HepG2 (cell line): ENCODE data around the gene PDGFRB. TPM values are rescaled to one million over a fixed set of nuclear protein-coding genes. Genes with fewer than 3 reads are reported as not detected.

Experiments
- FLYWCH1 ChIP-seq: sonication (generic); formaldehyde crosslinking; IDR thresholded peaks from 2 replicates; pipeline ENCODE4 v1.8.1; 2023; ENCODE audit warnings: mild to moderate bottlenecking, missing genetic modification reagents
- HIC2 ChIP-seq: sonication (generic); formaldehyde crosslinking; IDR thresholded peaks from 2 replicates; pipeline ENCODE4 v1.9.0; 2022; ENCODE audit warnings: low read depth, missing genetic modification reagents
- HMG20B ChIP-seq: conservative IDR thresholded peaks from 2 replicates; pipeline ENCODE4 v1.6.1; 2016; ENCODE audit warnings: missing genetic modification reagents, missing compliant biosample characterization
- HNF4A ChIP-seq: sonication (generic); formaldehyde crosslinking; IDR thresholded peaks from 2 replicates; pipeline ENCODE4 v1.4.0; 2020; ENCODE audit warnings: missing genetic modification reagents
- KLF12 ChIP-seq: sonication (generic); formaldehyde crosslinking; IDR thresholded peaks from 2 replicates; pipeline ENCODE4 v1.4.0; 2020; ENCODE audit warnings: missing genetic modification reagents, borderline replicate concordance
- POLR2A ChIP-seq, 2 experiments: IDR thresholded peaks; 2 replicates each; pipeline ENCODE4 v1.6.1; 2011; ENCODE audit warnings: low read depth in 2 of 2, low read length in 2 of 2, mild to moderate bottlenecking in 1 of 2, moderate library complexity in 1 of 2; ENCODE audit not compliant: insufficient read depth in 1 of 2
- POLR2AphosphoS2 ChIP-seq: IDR thresholded peaks from 2 replicates; pipeline ENCODE4 v1.6.1; 2011; ENCODE audit warnings: low read depth, low read length, improper control_type of control experiment
- RBFOX2 ChIP-seq: fragments of 200-400 bp; formaldehyde crosslinking; IDR thresholded peaks from 2 replicates; pipeline ENCODE4 v1.6.1; 2017; ENCODE audit warnings: low read depth, mild to moderate bottlenecking, low read length
- RFX3 ChIP-seq: IDR thresholded peaks from 2 replicates; pipeline ENCODE4 v1.6.1; 2016; ENCODE audit warnings: missing biosample characterization, missing genetic modification reagents
- RFXAP ChIP-seq: sonication (generic); formaldehyde crosslinking; IDR thresholded peaks from 2 replicates; pipeline ENCODE4 v1.4.0; 2020; ENCODE audit warnings: missing genetic modification reagents, borderline replicate concordance
- SAP130 ChIP-seq: IDR thresholded peaks from 2 replicates; pipeline ENCODE4 v1.6.1; 2016; ENCODE audit warnings: low read depth
- SNAI1 ChIP-seq: sonication (generic); formaldehyde crosslinking; IDR thresholded peaks from 2 replicates; pipeline ENCODE4 v1.5.0; 2020; ENCODE audit warnings: mild to moderate bottlenecking, missing genetic modification reagents, borderline replicate concordance
- STAT5B ChIP-seq: sonication (generic); formaldehyde crosslinking; IDR thresholded peaks from 2 replicates; pipeline ENCODE4 v1.4.0; 2020; ENCODE audit warnings: missing genetic modification reagents
- TARDBP ChIP-seq: sonication (generic); formaldehyde crosslinking; IDR thresholded peaks from 2 replicates; pipeline ENCODE4 v1.8.0; 2022; ENCODE audit warnings: mild to moderate bottlenecking, missing genetic modification reagents
- ZBED4 ChIP-seq: sonication (generic); formaldehyde crosslinking; IDR thresholded peaks from 2 replicates; pipeline ENCODE4 v1.4.0; 2020; ENCODE audit warnings: missing genetic modification reagents, borderline replicate concordance
- ZNF317 ChIP-seq: sonication (generic); formaldehyde crosslinking; IDR thresholded peaks from 2 replicates; pipeline ENCODE4 v1.5.0; 2020; ENCODE audit warnings: mild to moderate bottlenecking, missing genetic modification reagents
- ZNF616 ChIP-seq: sonication (generic); formaldehyde crosslinking; IDR thresholded peaks from 2 replicates; pipeline ENCODE4 v1.5.0; 2020; ENCODE audit warnings: low read depth, mild to moderate bottlenecking, missing genetic modification reagents
- ZNF7 ChIP-seq: IDR thresholded peaks from 2 replicates; pipeline ENCODE4 v1.6.1; 2016; ENCODE audit warnings: missing biosample characterization, missing genetic modification reagents
- ZNF737 ChIP-seq: sonication (generic); formaldehyde crosslinking; IDR thresholded peaks from 2 replicates; pipeline ENCODE4 v1.5.0; 2020; ENCODE audit warnings: missing genetic modification reagents, mild to moderate bottlenecking, borderline replicate concordance
- ZNF780A ChIP-seq: sonication (generic); formaldehyde crosslinking; IDR thresholded peaks from 2 replicates; pipeline ENCODE4 v1.8.0; 2022; ENCODE audit warnings: mild to moderate bottlenecking, missing genetic modification reagents, moderate library complexity
- ZNF788 ChIP-seq: sonication (generic); formaldehyde crosslinking; IDR thresholded peaks from 2 replicates; pipeline ENCODE4 v1.5.0; 2020; ENCODE audit warnings: mild to moderate bottlenecking, missing genetic modification reagents, borderline replicate concordance
- polyA plus RNA-seq, 8 experiments: library from polyadenylated mRNA; depleted of rRNA in 3 of 8; stranded (reverse) in 7 of 8; unstranded in 1 of 8; fragments of >200 nt; fragmentation: Illumina TruSeq in 4 of 8; extraction: Trizol in 4 of 8; gene quantifications; 2 replicates each; pipeline versions ENCODE4 v1.2.1 to v1.2.3, GENCODE V29; 2011 to 2016; ENCODE audit warnings: low read depth in 4 of 8, missing spikeins in 1 of 8, mixed read lengths in 1 of 8; ENCODE audit not compliant: insufficient read depth in 1 of 8
- total RNA-seq, 5 experiments: library from RNA; depleted of rRNA; stranded (reverse); fragments of >200 nt; fragmentation: Illumina TruSeq; extraction: Trizol; gene quantifications; 2 replicates each; pipeline ENCODE4 v1.2.3, GENCODE V29; 2016; ENCODE audit warnings: low read depth in 1 of 5
- TF ChIP-seq, protein P1 (sequence below): sonication (generic); formaldehyde crosslinking; IDR thresholded peaks from 2 replicates; pipeline ENCODE4 v1.5.1; 2020; ENCODE audit warnings: mild to moderate bottlenecking, missing genetic modification reagents, borderline replicate concordance

The PDGFRB gene
- total and polyA plus RNA-seq, 2 of the 13 experiments (the other 11 are each of a cell fraction or from before 2014, with no cell fraction given) = 4.0 to 21.0 TPM

GRCh38 chr5:150137997-150138396, 17.6 kb downstream of the PDGFRB start (continued):
- TF ChIP-seq, protein P1, sequence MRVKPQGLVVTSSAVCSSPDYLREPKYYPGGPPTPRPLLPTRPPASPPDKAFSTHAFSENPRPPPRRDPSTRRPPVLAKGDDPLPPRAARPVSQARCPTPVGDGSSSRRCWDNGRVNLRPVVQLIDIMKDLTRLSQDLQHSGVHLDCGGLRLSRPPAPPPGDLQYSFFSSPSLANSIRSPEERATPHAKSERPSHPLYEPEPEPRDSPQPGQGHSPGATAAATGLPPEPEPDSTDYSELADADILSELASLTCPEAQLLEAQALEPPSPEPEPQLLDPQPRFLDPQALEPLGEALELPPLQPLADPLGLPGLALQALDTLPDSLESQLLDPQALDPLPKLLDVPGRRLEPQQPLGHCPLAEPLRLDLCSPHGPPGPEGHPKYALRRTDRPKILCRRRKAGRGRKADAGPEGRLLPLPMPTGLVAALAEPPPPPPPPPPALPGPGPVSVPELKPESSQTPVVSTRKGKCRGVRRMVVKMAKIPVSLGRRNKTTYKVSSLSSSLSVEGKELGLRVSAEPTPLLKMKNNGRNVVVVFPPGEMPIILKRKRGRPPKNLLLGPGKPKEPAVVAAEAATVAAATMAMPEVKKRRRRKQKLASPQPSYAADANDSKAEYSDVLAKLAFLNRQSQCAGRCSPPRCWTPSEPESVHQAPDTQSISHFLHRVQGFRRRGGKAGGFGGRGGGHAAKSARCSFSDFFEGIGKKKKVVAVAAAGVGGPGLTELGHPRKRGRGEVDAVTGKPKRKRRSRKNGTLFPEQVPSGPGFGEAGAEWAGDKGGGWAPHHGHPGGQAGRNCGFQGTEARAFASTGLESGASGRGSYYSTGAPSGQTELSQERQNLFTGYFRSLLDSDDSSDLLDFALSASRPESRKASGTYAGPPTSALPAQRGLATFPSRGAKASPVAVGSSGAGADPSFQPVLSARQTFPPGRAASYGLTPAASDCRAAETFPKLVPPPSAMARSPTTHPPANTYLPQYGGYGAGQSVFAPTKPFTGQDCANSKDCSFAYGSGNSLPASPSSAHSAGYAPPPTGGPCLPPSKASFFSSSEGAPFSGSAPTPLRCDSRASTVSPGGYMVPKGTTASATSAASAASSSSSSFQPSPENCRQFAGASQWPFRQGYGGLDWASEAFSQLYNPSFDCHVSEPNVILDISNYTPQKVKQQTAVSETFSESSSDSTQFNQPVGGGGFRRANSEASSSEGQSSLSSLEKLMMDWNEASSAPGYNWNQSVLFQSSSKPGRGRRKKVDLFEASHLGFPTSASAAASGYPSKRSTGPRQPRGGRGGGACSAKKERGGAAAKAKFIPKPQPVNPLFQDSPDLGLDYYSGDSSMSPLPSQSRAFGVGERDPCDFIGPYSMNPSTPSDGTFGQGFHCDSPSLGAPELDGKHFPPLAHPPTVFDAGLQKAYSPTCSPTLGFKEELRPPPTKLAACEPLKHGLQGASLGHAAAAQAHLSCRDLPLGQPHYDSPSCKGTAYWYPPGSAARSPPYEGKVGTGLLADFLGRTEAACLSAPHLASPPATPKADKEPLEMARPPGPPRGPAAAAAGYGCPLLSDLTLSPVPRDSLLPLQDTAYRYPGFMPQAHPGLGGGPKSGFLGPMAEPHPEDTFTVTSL (CRISPR knock-in tag) = no peak
- TF ChIP-seq TARDBP (CRISPR knock-in tag) (no peak), ZBED4 (CRISPR knock-in tag) (no peak), POLR2A (IDR thresholded peaks at IDR 0.05; ENCODE audit: insufficient read depth in 1 of 2, low read depth in 2 of 2, low read length in 2 of 2) (peak in 1 of 2 experiments; percentile 17; a peak in 1 of 4 replicates), ZNF780A (CRISPR knock-in tag) (no peak), ZNF616 (CRISPR knock-in tag) (0 out of 2 replicates have a peak, but pooled peaks have one; percentile 48), ZNF7 (CRISPR knock-in tag) (peak; percentile 32; the same call in 1 of the 2 replicates), KLF12 (CRISPR knock-in tag) (no peak), ZNF737 (no peak), HNF4A (CRISPR knock-in tag) (no peak), HIC2 (CRISPR knock-in tag) (no peak), RBFOX2 (peak; percentile 66), SAP130 (CRISPR knock-in tag) (no peak), FLYWCH1 (no peak), STAT5B (CRISPR knock-in tag) (no peak), RFXAP (CRISPR knock-in tag) (no peak), RFX3 (CRISPR knock-in tag) (no peak), ZNF788 (CRISPR knock-in tag) (no peak), ZNF317 (CRISPR knock-in tag) (no peak), HMG20B (no peak), POLR2AphosphoS2 (no peak), SNAI1 (CRISPR knock-in tag) (0 out of 2 replicates have a peak, but pooled peaks have one; percentile 46)
